Eye (tissue), 1 donor: Measurements from ENCODE around the gene RAB6A.
"Not testable (repeated sequence)": the region's sequence is repeated elsewhere in the genome, so short reads cannot be mapped to it uniquely, and the experiment has no call there.

Experiments used
- DNase-seq: peaks from one replicate; pipeline ENCODE4 v3.0.0-alpha.2; 2015

Gene RAB6A

DNA sequence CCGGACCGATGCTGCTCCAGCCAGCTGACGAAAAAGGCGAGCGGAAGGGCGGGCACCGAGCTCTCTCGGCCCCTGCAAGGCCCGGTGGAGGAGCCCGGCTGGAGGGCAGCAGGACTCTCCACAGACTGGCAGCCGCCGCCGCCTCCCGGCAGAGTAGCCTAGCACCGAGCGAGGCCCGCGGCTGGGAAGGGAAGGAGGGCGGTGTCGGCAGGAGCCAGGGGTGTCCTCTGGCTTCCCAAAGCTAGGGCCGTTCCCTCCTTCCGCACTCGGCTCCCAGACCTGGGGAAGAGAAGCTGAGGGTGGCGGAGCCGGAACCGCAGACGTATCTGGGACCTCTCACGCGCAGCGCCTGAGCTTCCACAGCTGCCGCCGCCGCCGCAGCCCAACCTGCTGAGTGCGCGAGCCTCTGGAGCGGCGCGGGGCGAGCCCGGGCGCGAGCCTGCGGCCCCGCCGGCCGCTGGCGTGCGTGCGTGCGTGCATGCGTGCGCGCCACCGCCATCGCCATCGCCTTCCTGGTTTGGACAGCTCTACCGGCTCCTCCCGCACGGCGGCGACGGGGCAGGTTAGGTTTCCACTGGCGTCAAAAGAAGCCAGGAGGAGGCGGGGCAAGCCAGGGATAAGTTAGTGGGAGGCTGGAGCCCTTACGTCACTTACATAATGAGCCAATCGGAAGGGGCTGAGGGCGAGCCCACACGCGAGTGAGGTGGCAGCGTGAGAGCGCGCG, at the start of gene RAB6A:
TSS of gene RAB6A (minus strand) at position 396 of the 724 bp plus-strand sequence. CDS start 439 bp downstream, outside the sequence.
- peak; percentile 100 for DNase-seq

- DNase-seq = no peak
These were observed 49.8 kb upstream of the RAB6A start for GRCh38 chr11:73810637-73811036.

- DNase-seq = no peak
These were observed 47.2 kb upstream of the RAB6A start for GRCh38 chr11:73808052-73808451.

DNA sequence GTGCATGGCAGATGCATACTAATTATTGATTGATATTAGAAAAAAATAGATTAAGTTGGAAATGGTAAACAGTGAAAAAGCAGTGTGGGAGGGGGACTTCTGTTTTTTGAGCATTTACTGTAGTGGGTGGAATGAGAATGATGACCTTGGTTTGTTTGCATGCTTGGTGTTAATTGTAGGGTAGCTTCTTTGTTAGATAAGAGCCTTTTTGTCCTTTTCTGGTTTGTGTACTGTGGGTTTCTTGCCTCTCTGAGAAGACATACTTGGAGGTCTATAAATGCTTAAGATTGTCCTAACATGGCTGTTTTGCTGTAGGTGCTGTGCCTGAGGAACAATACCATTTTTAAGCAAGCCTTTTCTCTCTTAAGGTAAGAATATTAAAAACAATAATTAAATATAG, 43.8 kb upstream of the RAB6A start:
- DNase-seq = no peak

- DNase-seq = no peak
These were observed 40.3 kb upstream of the RAB6A start for GRCh38 chr11:73801136-73801535.

DNA sequence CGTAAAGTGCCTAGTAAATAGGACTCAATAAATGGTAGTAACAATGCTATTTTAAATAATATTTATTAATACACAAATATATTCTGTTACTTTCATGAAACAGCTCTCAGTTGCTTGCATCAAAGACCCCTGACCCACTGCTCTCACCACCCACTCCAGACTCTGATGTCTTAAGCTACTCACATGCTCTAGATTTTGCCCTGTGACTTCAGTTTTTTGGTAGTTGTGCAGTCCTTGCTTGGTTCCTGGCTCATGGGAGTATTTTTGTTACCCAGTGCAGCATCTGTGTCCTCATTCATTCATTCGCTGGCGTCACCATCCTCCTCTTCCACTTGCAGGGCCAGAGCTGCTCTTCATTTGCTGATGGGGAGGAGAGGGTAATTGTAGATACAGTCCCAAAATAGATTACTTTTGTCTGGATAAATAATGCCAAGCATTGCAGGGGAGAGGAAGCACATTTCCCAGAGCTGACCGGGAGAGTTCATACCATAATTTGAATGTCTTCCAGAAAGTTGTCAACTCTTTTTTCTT, 39.5 kb upstream of the RAB6A start:
- no peak for DNase-seq

GRCh38 chr11:73797457-73797856, 36.6 kb upstream of the RAB6A start:
- DNase-seq = no peak

DNA sequence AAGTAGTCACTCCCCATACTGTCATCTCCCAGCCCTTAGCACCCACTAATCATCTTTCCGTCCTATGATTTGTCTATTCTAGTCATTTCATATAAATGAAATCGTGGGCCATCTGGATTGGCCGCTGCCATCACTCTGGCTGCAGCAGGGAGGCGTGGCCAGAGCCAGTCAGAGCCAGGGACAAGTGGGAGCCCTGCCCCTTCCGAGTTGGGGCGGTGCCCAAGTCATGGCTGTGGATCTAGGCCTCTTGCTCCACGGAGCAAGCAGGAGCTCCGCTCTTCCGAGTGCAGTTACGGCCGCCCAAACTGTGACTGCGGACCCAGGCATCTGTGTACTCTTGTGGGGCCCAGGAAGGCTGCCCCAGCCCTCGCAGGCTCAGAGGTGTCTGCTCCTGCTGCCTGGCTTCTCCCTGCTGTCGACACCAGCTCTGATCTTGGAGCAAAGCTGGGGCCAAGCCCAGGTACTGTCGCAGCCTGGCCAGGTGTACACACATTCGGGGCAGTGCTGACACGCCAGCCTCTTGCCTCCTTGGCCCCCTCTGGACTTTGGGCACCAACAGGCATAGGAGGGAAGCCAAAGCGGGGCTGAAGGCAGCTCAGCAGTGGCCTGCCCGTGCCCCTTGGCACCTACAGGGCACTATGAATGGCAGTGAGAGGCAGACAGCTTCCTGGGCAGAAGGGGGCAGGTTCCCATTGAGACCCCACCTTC, 35.2 kb upstream of the RAB6A start:
- DNase-seq = no peak

DNA sequence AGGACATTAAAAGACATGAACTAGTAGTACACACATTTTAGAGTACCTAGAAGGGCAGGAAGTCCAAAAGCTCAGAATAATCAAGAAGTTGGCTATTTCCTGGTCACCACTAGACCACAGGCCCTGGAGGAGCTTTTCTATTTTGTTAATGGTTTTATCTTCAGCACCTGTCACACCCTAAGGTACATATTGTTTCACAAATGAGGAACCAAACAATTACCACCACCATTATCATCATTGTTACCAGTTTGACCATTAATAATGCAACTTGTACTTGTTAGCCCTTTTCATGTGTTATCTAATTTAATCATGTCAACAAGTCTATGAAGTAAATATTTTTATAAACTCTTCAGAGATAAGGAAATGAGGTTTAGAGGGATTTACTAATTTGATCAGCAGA, 31.7 kb upstream of the RAB6A start:
- no peak for DNase-seq

DNA sequence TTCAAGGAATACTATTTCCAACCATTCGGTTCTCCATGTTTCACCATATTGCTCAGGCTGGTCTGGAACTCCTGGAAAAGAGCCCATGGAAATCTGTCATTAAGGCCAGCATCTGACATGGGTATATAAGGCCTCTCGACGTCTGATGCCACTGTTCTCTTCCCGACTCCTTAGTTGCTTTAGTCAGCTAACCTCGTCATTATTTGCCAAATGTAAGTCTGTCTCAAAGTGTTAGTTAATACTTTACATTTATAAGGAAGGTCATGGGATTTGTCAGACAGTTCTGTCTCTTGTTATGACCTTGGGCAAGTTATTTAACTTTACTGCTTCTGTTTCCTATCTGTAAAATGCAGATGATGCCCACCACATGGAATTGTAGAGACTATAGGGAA, 28.4 kb upstream of the RAB6A start:
- no peak for DNase-seq

DNA sequence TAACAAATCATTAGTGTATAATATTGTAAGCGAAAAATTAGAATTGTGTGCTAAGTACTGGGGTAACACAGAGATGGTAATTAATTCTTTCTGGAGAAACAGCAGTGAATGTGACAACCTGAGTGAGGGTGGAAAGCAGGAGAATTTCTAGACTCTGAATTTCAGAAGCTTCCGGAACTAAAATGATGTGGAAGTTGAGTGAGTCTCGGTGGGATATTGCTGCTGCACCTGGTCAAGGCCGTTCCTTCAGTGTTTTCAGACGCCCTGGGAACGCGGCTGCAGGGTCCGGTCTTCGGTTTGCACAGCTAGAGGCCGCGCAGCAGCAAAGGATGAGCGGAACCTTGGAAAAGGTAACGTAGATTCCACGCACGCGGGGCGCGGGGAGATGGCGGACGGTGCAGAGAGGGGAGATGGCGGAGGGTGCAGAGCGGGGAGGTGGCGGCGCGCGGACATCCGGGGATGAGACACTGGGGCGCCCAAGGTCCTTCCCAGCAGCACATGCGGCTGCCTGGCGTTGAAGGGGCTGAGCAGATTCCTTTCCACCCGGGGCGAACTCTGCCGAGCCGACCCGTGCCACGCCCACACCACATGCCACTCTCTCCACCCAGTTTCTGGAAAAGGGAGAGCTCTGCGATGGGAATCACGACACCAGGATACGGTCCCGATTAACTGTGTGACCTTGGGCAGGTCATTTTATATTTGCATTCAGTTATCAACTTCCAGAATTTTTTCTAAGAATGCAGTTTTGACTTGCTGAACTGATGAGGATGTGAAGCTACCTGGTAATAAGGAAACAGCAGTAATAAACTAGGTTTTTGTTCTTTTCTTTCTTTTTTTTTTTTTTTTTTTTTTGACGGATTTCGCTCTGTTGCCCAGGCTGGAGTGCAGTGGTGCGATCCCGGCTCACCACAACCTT, 27.0 kb upstream of the RAB6A start, which contains the start of gene MRPL48:
TSS of gene MRPL48 (plus strand) at position 232 of the 916 bp plus-strand sequence. CDS start at position 330, 98 bp downstream.
- peak; percentile 97 for DNase-seq

DNA sequence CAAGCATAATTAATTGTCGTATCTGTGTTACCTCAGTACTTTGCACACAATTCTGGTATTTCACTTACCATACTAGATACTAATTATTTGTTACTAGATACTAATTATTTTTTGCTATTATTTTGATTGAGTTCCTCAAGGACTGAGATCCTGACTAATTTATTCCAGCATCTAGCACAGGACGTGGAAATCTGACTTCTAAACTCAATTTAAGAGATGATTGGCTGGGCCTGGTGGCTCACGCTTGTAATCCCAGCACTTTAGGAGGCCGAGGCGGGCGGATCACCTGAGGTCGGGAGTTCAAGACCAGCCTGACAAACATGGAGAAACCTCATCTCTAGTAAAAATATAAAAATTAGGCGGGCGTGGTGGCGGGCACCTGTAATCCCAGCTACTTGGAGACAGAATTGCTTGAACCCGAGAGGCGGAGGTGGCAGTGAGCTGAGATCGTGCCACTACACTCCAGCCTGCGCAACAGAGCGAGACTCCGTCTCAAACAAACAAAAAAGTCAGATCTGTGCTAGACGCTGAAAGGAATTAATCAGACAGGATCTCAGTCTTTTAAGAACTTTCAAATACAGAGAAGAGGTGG, 26.3 kb upstream of the RAB6A start:
- DNase-seq = peak; percentile 20

GRCh38 chr11:73785467-73785866, 24.6 kb upstream of the RAB6A start:
- DNase-seq = not testable (repeated sequence)

- no peak for DNase-seq
These were observed 23.9 kb upstream of the RAB6A start for GRCh38 chr11:73784734-73785133.

- DNase-seq = no peak
These were observed 23.3 kb upstream of the RAB6A start for GRCh38 chr11:73784080-73784634.

- no peak for DNase-seq
These were observed 22.7 kb upstream of the RAB6A start for GRCh38 chr11:73783483-73784020.

DNA sequence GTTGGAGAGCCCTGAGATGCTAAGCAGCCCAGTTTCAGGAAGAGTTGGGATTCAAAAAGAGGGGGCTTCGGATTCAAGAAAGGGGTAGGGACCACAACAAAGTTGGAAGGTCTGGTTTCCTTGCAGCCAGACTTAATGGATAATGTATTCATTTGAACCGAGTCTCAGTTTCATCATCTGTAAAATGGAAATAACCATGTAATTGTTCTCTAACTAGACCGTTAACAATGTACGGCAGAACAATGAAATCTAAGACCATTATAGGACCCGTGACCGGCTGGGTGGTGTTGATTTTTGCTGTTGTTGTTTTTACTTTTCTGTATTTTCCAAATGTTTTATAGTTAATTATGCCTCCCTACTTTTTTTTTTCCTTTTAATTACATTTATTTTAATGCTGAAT, 20.4 kb upstream of the RAB6A start:
- DNase-seq = no peak

DNA sequence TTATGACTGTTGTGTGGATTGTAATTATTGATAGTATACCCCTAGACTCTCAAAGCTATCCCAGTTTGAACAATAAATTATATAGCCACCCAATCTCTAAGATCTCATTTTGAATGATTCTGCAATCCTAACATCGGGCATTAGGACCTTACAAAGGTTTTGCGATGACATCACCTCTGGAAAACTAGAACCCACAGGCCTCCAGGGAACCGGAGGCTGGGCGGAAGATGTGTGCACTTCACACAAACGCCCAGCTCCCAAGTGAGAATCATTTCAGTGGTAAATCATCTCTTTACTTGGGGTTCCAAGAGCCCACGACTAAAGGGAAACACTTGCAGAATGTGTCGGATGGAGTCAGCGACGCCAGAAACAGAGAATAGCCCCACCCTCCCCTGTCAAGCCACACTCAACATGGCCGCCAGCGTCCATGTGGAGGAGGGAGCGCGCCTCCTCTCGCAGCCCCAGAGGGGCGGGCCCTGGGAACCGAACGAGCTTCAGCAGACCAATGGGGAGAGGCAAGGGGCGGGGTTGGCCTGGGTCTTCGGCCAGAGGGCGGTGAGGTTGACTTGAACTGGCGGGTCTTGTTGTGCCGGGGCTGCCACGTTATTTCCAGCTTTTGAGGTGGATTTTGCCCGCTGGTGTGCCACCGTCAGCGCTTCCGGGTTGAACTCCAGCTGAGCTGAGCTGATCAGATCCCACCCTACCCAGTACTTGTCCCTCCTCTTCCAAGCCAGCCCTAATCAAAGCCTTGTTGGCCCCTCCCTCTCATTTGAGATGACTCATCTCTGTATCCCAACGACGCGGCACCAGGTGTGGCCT, 18.4 kb upstream of the RAB6A start:
- peak; percentile 99 for DNase-seq

DNA sequence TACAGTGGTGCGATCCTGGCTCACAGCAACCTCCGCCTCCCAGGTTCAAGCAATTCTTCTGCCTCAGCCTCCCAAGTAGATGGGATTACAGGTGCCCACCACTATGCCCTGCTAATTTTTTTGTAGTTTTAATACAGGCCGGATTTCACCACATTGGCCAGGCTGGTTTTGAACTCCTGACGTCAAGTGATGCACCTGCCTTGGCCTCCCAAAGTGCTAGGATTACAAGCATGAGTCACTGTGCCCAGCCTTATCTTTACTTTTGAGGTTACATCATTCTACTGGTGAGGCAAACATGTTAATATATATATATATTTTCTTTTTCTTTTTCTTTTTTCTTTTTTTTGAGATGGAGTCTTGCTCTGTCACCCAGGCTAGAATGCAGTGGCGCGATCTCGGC, 9.9 kb upstream of the RAB6A start:
- DNase-seq = not testable (repeated sequence)

- no peak for DNase-seq
These were observed 5.9 kb upstream of the RAB6A start for GRCh38 chr11:73766763-73767162.

GRCh38 chr11:73762732-73763131, 1.9 kb upstream of the RAB6A start:
- no peak for DNase-seq
